ENCODE results near the gene OR10H1. TPM values are rescaled to one million over a fixed set of nuclear protein-coding genes. Genes with fewer than 3 reads are reported as not detected.

OR10H1 gene
- polyA plus RNA-seq, 1 of the 3 experiments (the other 2 are of a cell fraction), result not detected

GRCh38 chr19:15781661-15782060, 33.8 kb downstream of the OR10H1 start (continued):
- TF ChIP-seq EZH2phosphoT487 (IDR thresholded peaks at IDR 0.05; ENCODE audit: borderline replicate concordance, low read depth), result no peak

GRCh38 chr19:15780610-15781418, 34.6 kb downstream of the OR10H1 start:
- ChIA-PET POLR2A (no interaction called here), CTCF (no interaction called here)
- 6% methylated on average over 7 of the region's 7 CpGs for WGBS (ENCODE audit: low lambda C conversion rate)

GRCh38 chr19:15779756-15780476, 35.5 kb downstream of the OR10H1 start:
- ChIA-PET POLR2A (no interaction called here), CTCF (no interaction called here)
- H3K9me3 ChIP-seq, result no peaks in the 10 kb centered on the region
- no peaks in the 10 kb centered on the region for H3K4me1 ChIP-seq (ENCODE audit: control insufficient read depth in 1 of 2, insufficient read depth in 2 of 2, low read depth in 1 of 2, low read length in 1 of 2)
- H3K4me2 ChIP-seq, result no peak overlapping the region
- H3K27me3 ChIP-seq (ENCODE audit: insufficient read depth), result no peaks in the 10 kb centered on the region
- no peak overlapping the region for H2AFZ ChIP-seq (ENCODE audit: low read depth)
- no peak for DNase-seq
- H3F3A ChIP-seq (replicated peaks; ENCODE audit: insufficient read depth), result no peaks in the 10 kb centered on the region
- H3K27ac ChIP-seq (ENCODE audit: low read depth in 2 of 2, low read length in 1 of 2), result no peak overlapping the region
- H3K79me2 ChIP-seq (ENCODE audit: insufficient read depth), result no peaks in the 10 kb centered on the region
- H3K36me3 ChIP-seq (replicated peaks in 1 of 2; ENCODE audit: control insufficient read depth in 1 of 2, insufficient read depth in 2 of 2, low read length in 1 of 2), result no peaks in the 10 kb centered on the region
- no peak overlapping the region for H3K9ac ChIP-seq
- 3% methylated on average over 9 of the region's 10 CpGs for WGBS (ENCODE audit: low lambda C conversion rate)
- no peak overlapping the region for H3K4me3 ChIP-seq (ENCODE audit: low read depth in 2 of 2, low read length in 1 of 2)
- H3K9me2 ChIP-seq, result no peaks in the 10 kb centered on the region
- H4K20me1 ChIP-seq (ENCODE audit: insufficient read depth), result no peaks in the 10 kb centered on the region
- TF ChIP-seq FOXJ3 (CRISPR knock-in tag; IDR thresholded peaks at IDR 0.05) (no peak), EZH2phosphoT487 (IDR thresholded peaks at IDR 0.05; ENCODE audit: borderline replicate concordance, low read depth) (no peak), ELF1 (IDR thresholded peaks at IDR 0.05) (no peak), SIN3A (IDR thresholded peaks at IDR 0.05; ENCODE audit: borderline replicate concordance, low read depth, low read length) (no peak), USF2 (IDR thresholded peaks at IDR 0.05; ENCODE audit: borderline replicate concordance, low read depth, low read length) (no peak), YY1 (IDR thresholded peaks at IDR 0.05; ENCODE audit: low read depth) (no peak), FOXM1 (IDR thresholded peaks at IDR 0.05; ENCODE audit: low read depth) (no peak), CTCF (IDR thresholded peaks at IDR 0.05) (no peak), MEF2A (IDR thresholded peaks at IDR 0.05; ENCODE audit: borderline replicate concordance, low read depth) (no peak), RFX5 (IDR thresholded peaks at IDR 0.05; ENCODE audit: low read length) (no peak), TEAD4 (IDR thresholded peaks at IDR 0.05; ENCODE audit: borderline replicate concordance, insufficient read depth) (no peak), JUND (IDR thresholded peaks at IDR 0.05) (no peak)

More at GRCh38 chr19:15780610-15781418, 34.6 kb downstream of the OR10H1 start:
- Histone ChIP-seq H2AFZ (ENCODE audit: low read depth) (no peak overlapping the region), H3K36me3 (replicated peaks in 1 of 2; ENCODE audit: control insufficient read depth in 1 of 2, insufficient read depth in 2 of 2, low read length in 1 of 2) (no peaks in the 10 kb centered on the region), H3F3A (replicated peaks; ENCODE audit: insufficient read depth) (no peaks in the 10 kb centered on the region), H3K9ac (no peak overlapping the region), H3K4me3 (ENCODE audit: low read depth in 2 of 2, low read length in 1 of 2) (no peak overlapping the region), H3K27ac (ENCODE audit: low read depth in 2 of 2, low read length in 1 of 2) (no peak overlapping the region), H3K27me3 (ENCODE audit: insufficient read depth) (no peaks in the 10 kb centered on the region), H3K9me2 (no peaks in the 10 kb centered on the region), H3K79me2 (ENCODE audit: insufficient read depth) (no peaks in the 10 kb centered on the region), H3K4me2 (no peak overlapping the region), H4K20me1 (ENCODE audit: insufficient read depth) (no peaks in the 10 kb centered on the region), H3K9me3 (no peaks in the 10 kb centered on the region), H3K4me1 (ENCODE audit: control insufficient read depth in 1 of 2, insufficient read depth in 2 of 2, low read depth in 1 of 2, low read length in 1 of 2) (no peaks in the 10 kb centered on the region)
- DNase-seq, result no peak
- TF ChIP-seq JUND (IDR thresholded peaks at IDR 0.05), result no peak
- TF ChIP-seq TAF1 (IDR thresholded peaks at IDR 0.05; ENCODE audit: borderline replicate concordance, low read depth, low read length), result no peak
- no peak for TF ChIP-seq SIN3A (IDR thresholded peaks at IDR 0.05; ENCODE audit: borderline replicate concordance, low read depth, low read length)
- TF ChIP-seq RCOR1 (IDR thresholded peaks at IDR 0.05; ENCODE audit: low read length), result no peak
- TF ChIP-seq, protein P1, sequence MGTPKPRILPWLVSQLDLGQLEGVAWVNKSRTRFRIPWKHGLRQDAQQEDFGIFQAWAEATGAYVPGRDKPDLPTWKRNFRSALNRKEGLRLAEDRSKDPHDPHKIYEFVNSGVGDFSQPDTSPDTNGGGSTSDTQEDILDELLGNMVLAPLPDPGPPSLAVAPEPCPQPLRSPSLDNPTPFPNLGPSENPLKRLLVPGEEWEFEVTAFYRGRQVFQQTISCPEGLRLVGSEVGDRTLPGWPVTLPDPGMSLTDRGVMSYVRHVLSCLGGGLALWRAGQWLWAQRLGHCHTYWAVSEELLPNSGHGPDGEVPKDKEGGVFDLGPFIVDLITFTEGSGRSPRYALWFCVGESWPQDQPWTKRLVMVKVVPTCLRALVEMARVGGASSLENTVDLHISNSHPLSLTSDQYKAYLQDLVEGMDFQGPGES (IDR thresholded peaks at IDR 0.05; ENCODE audit: low read depth, low read length), result no peak
- no peak for TF ChIP-seq YY1 (IDR thresholded peaks at IDR 0.05; ENCODE audit: low read depth)
- TF ChIP-seq FOXM1 (IDR thresholded peaks at IDR 0.05; ENCODE audit: low read depth), result no peak
- TF ChIP-seq USF2 (IDR thresholded peaks at IDR 0.05; ENCODE audit: borderline replicate concordance, low read depth, low read length), result no peak
- TF ChIP-seq FOXJ3 (CRISPR knock-in tag; IDR thresholded peaks at IDR 0.05), result no peak
- no peak for TF ChIP-seq EP300 (IDR thresholded peaks at IDR 0.05; ENCODE audit: borderline replicate concordance in 1 of 2, low read depth in 1 of 2, low read length in 1 of 2)

Measured in SK-N-SH (cell line).